Thyroid gland (tissue), 4 donors: ENCODE data around the gene ZNF385B. TPM values are rescaled to one million over a fixed set of nuclear protein-coding genes. Genes with fewer than 3 reads are reported as not detected.

ENCODE experiments used
- DNase-seq, 2 donors: peaks; one replicate each; pipeline ENCODE4 v3.0.0-alpha.2; 2019
- H3K27ac ChIP-seq, 3 donors: fragments of 200-600 bp; sonication (generic); 1 replicate in 2 of 3; 2 replicates in 1 of 3; pipeline ENCODE4 v1.5.1; 2016 to 2019; ENCODE audit warnings: mild to moderate bottlenecking in 1 of 3, moderate library complexity in 1 of 3
- H3K27me3 ChIP-seq: fragments of 200-600 bp; sonication (generic); one replicate; pipeline ENCODE4 v1.5.1; 2019
- H3K36me3 ChIP-seq, 2 donors: fragments of 200-600 bp; sonication (generic); one replicate each; pipeline ENCODE4 v1.5.1; 2016 to 2019
- H3K4me1 ChIP-seq, 2 donors: fragments of 200-600 bp; sonication (generic); one replicate each; pipeline ENCODE4 v1.5.1; 2017 to 2019
- H3K4me3 ChIP-seq, 3 donors: fragments of 200-600 bp; sonication (generic); replicated peaks in 1 of 3; 1 replicate in 2 of 3; 2 replicates in 1 of 3; pipeline ENCODE4 v1.5.1; 2016; ENCODE audit warnings: mild to moderate bottlenecking in 1 of 3
- H3K9me3 ChIP-seq: fragments of 200-600 bp; sonication (generic); one replicate; pipeline ENCODE4 v1.5.1; 2017
- POLR2A ChIP-seq, 2 donors: fragments of 450-650 bp; IDR thresholded peaks; one replicate each; pipeline ENCODE4 v1.6.1; 2017; ENCODE audit warnings: antibody characterized with exemption in 2 of 2, mild to moderate bottlenecking in 2 of 2, moderate library complexity in 1 of 2
- WGBS, 2 donors: methylation state at CpG; one replicate each; pipeline ENCODE4 v1.1.5; 2017; 5-methylcytosine and 5-hydroxymethylcytosine counted together
- intact Hi-C: fragments of 100-400 bp; cut with DNase I; formaldehyde crosslinking; loops from one replicate; pipeline ENCODE4 v1.15.1; 2023
- total RNA-seq, 4 donors: library from RNA; depleted of rRNA; stranded (reverse); fragments of >200 nt; gene quantifications; one replicate each; pipeline ENCODE4 v1.2.3, GENCODE V29; 2016
- TF ChIP-seq, protein P1 (sequence below), 6 experiments: fragments of 200-600 bp in 3 of 6; fragments of 450-650 bp in 3 of 6; sonication (generic) in 3 of 6; IDR thresholded peaks; one replicate each; pipeline ENCODE4 v1.5.1; 2016 to 2019; ENCODE audit warnings: antibody characterized with exemption in 6 of 6, mild to moderate bottlenecking in 2 of 6, inconsistent platforms in 1 of 6, moderate library complexity in 1 of 6

The ZNF385B gene
- 1 to 10 TPM; 1.3 to 2.8 (median 1.8) TPM for total RNA-seq

DNA sequence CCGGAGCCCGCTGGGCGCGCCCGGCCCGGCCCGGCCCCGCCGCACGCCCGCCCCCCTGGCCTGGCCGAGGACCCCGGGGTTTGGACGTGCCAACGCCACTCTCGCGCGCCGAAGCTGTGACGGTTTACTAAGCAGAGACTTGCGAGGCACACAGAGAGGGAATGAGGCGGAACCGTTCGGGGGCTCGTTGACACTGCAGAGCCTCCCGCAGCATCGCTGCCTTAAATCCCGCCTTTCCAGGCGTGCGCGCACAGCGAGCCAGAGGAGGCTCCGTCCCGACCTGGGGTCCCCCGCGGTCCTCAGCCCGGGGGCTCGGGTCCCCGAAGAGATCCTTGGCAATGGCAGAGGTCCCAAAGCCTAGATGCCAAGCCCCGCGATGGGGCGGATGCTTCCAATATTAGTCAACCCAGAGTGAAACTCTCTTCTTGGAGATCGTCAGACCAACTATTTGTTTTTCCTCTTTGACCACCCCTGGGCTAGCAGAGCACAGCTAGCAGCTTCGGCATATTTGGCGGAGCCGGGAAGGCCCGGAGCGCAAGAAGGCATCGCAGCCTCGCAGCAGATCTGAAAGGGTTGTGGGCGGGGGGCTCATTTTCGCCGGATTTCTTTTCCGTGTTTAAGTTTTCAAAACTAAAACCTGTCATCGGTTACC, at the start of gene ZNF385B:
TSS of gene ZNF385B (minus strand) at position 197 of the 652 bp plus-strand sequence.
- H3K9me3 ChIP-seq = no peaks in the 10 kb centered on the region
- TF ChIP-seq, protein P1, sequence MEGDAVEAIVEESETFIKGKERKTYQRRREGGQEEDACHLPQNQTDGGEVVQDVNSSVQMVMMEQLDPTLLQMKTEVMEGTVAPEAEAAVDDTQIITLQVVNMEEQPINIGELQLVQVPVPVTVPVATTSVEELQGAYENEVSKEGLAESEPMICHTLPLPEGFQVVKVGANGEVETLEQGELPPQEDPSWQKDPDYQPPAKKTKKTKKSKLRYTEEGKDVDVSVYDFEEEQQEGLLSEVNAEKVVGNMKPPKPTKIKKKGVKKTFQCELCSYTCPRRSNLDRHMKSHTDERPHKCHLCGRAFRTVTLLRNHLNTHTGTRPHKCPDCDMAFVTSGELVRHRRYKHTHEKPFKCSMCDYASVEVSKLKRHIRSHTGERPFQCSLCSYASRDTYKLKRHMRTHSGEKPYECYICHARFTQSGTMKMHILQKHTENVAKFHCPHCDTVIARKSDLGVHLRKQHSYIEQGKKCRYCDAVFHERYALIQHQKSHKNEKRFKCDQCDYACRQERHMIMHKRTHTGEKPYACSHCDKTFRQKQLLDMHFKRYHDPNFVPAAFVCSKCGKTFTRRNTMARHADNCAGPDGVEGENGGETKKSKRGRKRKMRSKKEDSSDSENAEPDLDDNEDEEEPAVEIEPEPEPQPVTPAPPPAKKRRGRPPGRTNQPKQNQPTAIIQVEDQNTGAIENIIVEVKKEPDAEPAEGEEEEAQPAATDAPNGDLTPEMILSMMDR (IDR thresholded peaks at IDR 0.05) = no peak
- H3K4me1 ChIP-seq = peaks cover 8 to 9% of the 10 kb centered on the region in 2 donors
- peak within 1 kb of the TSS; percentile 14 to 34 (median 24) for H3K4me3 ChIP-seq
- no peak within 1 kb of the TSS for H3K27ac ChIP-seq
- no peaks in the 10 kb centered on the region for H3K27me3 ChIP-seq
- WGBS, 2 donors = 4 to 8% methylated on average over 17 to 31 of the region's 55 CpGs
- peak; percentile 6 to 15 for DNase-seq
- no peaks in the 10 kb centered on the region for H3K36me3 ChIP-seq
- intact Hi-C loops = no loop called here

DNA sequence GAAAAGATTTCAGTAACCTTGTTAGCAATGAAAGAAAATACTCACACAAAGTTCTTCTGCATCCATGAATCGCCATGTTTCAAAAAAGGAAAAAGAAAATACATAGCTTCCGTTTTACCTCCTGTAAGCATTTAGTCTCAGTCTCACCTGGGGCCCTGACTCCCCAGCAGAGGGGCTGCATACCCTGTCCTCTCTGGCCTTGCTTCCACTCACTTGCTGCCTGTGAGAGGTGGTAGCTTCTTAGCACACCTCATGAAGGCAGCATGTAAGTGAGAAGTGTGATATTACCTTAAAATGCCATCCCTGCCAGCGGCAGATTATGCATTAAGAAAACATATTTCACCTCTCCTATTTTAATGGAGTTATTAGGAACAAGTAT, 49.3 kb upstream of the ZNF385B start:
- Histone ChIP-seq H3K4me1 (no peaks in the 10 kb centered on the region), H3K4me3 (no peak overlapping the region), H3K27ac (no peak overlapping the region), H3K9me3 (no peaks in the 10 kb centered on the region), H3K27me3 (no peaks in the 10 kb centered on the region), H3K36me3 (no peaks in the 10 kb centered on the region)
- intact Hi-C loops = no loop called here
- no peak for DNase-seq
- WGBS, 2 donors = 60 to 69% methylated on average over 3 of the region's 3 CpGs
- TF ChIP-seq, protein P1 (IDR thresholded peaks at IDR 0.05) = no peak
- no peak for TF ChIP-seq POLR2A (IDR thresholded peaks at IDR 0.05)

DNA sequence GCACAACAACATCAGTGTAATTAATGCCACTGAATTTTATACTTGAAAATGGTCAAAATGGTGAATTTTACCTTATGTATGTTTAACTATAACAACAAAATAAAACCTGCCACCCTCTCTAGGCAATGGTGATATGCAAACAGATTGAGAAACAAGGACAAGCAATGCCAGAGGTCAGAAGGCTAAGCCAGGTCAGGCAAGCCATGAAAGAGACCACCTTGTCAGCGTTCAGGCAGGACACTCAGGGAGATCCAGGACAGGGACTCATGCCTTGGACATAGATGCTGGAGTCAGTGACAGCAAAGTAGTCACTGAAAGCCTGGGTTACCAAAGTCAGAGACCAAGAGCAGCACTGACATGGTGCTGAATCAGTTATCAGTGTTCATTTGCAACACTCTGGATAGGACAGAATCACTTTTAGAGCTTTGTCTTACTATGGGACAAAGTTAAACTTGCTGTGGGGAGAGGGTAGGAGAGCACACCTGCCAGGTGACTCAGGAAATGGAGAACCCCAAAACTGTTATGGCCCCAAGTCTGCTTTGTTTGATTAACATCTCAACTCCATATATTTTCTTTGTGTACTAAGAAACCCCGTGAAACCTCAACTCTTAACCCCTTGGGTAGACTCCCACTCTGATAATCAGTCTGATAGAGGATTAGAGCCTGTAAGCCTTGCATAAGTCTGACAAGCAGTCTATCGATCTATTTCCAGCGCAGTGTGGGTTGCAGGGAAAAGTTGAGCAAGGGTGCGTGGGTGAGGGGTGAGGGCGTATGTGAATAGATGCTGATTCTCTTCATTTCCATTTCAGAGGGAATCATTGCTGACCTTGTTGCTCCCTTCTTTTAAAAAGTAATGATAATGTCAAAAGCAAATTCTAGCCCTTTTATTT, 48.7 kb upstream of the ZNF385B start:
- 61 to 62% methylated on average over 6 of the region's 6 CpGs for WGBS, 2 donors
- H3K27me3 ChIP-seq = no peaks in the 10 kb centered on the region
- no peaks in the 10 kb centered on the region for H3K4me1 ChIP-seq
- no peaks in the 10 kb centered on the region for H3K9me3 ChIP-seq
- no peak for TF ChIP-seq POLR2A (IDR thresholded peaks at IDR 0.05)
- TF ChIP-seq, protein P1 (IDR thresholded peaks at IDR 0.05) = no peak
- H3K4me3 ChIP-seq = no peak overlapping the region
- DNase-seq = no peak
- intact Hi-C loops = no loop called here
- H3K27ac ChIP-seq = no peak overlapping the region
- no peaks in the 10 kb centered on the region for H3K36me3 ChIP-seq

DNA sequence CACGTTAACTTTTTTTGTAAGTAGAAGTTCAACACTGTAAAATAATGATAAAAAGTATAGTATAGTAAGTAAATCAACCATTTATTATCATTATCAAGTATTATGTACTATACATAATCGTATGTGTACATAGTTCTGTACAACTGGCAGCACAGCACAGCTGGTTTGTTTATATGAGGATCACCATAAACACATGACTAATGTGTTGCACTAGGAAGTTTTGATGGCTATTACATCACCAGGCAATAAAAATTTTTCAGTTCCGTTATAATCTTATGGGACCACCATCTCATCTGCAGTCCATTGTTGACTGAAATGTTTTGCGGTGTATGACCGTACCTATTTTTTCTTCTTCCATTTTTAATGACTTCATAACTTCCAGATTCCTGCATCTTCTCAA, 39.2 kb upstream of the ZNF385B start:
- Histone ChIP-seq H3K4me3 (no peak overlapping the region), H3K27me3 (no peaks in the 10 kb centered on the region), H3K36me3 (no peaks in the 10 kb centered on the region), H3K27ac (no peak overlapping the region), H3K9me3 (no peaks in the 10 kb centered on the region), H3K4me1 (no peaks in the 10 kb centered on the region)
- TF ChIP-seq POLR2A (IDR thresholded peaks at IDR 0.05) = no peak
- TF ChIP-seq, protein P1 (IDR thresholded peaks at IDR 0.05) = no peak
- intact Hi-C loops = no loop called here
- WGBS, 2 donors = 90% methylated on average over 5 of the region's 5 CpGs
- no peak for DNase-seq

DNA sequence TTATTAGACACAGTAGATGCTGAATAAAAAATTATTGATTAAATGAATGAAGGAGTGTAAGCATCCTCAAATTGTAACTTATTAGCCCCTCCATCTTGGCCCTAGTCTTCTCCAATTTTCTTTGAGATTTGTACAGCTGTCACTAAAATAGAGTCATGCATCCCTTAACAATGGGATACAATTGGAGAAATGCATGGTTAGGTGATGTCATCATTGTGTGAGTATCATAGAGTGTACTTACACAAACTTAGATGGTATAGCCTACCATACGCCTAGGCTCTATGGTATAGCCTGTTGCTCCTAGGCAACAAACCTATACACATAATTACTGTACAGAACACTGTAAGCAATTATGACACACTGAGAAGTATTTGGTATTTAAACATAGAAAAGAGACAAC, 38.3 kb upstream of the ZNF385B start:
- 90 to 95% methylated on average over 1 of the region's 1 CpG for WGBS, 2 donors
- intact Hi-C loops = no loop called here
- no peak for DNase-seq
- no peak for TF ChIP-seq POLR2A (IDR thresholded peaks at IDR 0.05)
- TF ChIP-seq, protein P1 (IDR thresholded peaks at IDR 0.05) = no peak
- no peaks in the 10 kb centered on the region for H3K36me3 ChIP-seq
- H3K27me3 ChIP-seq = no peaks in the 10 kb centered on the region
- no peak overlapping the region for H3K27ac ChIP-seq
- no peak overlapping the region for H3K4me3 ChIP-seq
- no peaks in the 10 kb centered on the region for H3K4me1 ChIP-seq
- no peaks in the 10 kb centered on the region for H3K9me3 ChIP-seq
